ENCODE data around the gene TMTC4. TPM values are rescaled to one million over a fixed set of nuclear protein-coding genes. Genes with fewer than 3 reads are reported as not detected.

The TMTC4 gene
- total RNA-seq, 1 donor from 2014 or later: 19.2 TPM

DNA sequence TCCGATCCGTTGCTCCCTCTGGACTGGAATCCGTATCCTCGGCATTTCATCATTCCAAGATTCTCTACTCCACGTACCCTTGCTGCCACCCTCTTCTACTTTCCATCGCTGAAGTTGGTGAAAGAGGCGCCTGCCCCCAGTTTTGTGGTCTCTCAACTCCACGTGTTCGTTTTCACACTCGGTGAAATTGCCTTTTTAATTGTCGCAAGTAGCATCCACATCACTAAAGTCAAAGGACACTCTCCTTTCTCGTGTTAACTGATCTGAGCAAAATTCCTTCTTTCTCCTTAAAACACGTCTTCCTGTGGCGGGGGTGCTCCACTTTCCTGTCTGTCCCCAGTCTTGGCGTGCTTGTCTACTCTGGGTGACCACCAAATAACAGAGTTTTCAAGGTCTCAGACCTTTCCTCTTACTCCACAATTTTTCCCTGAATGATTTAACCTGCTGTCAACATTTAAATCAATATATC is 1.1 kb upstream of the TMTC4 start:
- Mint-ChIP-seq H3K4me1 (ENCODE audit: low read depth) (peaks cover 18% of the 10 kb centered on the region), H3K36me3 (ENCODE audit: low read depth) (peaks cover 10% of the 10 kb centered on the region), H3K27ac (peak overlapping the region; percentile 48), H3K9me3 (no peaks in the 10 kb centered on the region), H3K4me3 (ENCODE audit: low read depth) (peak overlapping the region; percentile 82), H3K27me3 (ENCODE audit: low read depth) (peaks cover 23% of the 10 kb centered on the region)
- intact Hi-C loops (cut with micrococcal nuclease): no loop called here
- DNase-seq (ENCODE audit: low spot score): no peak

DNA sequence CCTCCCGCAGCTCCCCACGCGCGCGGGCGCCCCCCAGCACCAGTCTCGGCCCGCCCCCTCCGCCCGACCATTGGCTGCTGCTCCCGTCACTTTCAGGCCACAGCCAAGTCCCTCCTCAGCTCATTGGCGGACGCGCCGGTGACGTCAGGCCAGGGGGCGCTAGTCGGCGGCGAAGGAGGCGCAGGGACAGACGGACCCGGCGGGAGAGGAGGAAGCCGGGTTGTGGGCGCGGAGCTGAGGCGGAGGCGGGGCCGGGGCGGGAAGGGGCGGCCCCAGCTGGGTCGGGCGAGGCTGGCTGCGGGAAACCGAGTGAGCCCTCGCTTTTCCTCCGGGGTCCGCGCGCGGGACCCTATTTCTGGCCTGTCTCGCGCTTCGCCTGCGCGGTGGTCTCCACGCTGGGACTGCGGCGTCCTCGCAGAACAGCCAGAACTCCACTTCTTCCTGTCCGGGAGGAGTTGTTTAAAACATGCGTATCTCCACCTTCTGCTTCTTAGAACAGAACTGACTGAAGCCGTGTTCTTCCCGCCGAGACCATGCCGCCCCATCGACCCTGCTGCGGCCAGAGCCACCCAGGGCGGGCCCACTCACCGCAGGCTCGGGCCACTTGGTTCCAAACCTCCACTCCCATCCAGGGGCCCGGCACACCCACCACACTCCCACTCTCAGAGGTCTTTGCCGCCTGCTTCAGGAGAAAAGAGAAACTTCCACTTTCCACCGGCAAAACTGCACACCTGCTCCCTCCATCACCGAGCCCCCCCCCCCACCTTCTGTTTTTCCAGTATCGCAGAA is 471 bp upstream of the TMTC4 start:
- Mint-ChIP-seq H3K36me3 (ENCODE audit: low read depth) (peaks cover 10% of the 10 kb centered on the region), H3K9me3 (no peaks in the 10 kb centered on the region), H3K4me1 (ENCODE audit: low read depth) (peaks cover 18% of the 10 kb centered on the region), H3K27ac (peak overlapping the region; percentile 48), H3K4me3 (ENCODE audit: low read depth) (peak overlapping the region; percentile 82), H3K27me3 (ENCODE audit: low read depth) (peaks cover 23% of the 10 kb centered on the region)
- peak; percentile 99 for DNase-seq (ENCODE audit: low spot score)
- intact Hi-C loops (cut with micrococcal nuclease): loop anchor here (5.0 kb wide), 1 partner anchor 202 kb away; no protein-coding TSS in a partner anchor

DNA sequence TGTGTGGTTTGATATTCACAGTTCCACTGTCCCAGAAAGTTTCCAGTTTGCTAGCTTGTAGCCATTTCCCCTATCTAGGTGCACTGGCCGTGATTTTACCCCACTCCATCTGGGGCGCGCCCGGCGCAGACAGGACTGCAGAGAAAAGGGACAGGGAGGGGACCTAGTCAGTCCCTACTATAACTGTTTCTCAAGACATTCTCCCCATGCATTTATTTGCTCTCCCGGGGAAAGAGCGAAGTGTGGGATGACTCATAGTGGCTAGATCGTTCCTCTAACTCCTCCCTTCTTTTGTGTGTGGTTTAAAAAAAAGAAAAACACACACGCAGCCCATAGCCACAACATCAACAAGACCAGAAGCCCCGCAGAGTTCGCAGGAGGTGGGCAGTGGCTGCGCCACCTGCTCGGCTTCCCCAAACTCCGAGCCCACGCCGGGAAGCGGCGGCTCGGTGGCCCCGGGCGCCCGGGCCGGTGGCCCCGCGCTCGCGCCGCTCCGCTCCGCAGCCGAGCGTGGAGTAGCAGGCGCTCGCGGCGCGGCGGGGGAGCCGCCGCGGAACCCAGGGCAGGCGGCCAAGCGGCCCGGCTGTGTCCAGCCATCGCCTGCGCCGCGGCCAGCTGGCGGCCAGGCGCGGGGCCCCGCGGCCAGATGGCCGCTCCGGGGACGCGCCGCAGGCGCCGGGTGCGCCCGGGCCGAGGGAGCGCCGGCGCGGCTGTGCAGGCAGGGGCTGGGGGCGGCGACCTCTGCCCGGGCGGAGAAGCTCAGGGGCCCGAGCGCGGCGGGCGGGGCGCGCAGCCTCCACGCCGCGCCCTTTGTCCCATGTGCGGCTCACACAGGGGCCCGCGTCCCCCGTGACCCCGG is 653 bp downstream of the TMTC4 start:
- intact Hi-C loops (cut with micrococcal nuclease): loop anchor here (2.0 to 5.0 kb wide), 2 partner anchors 85 to 203 kb away; partner anchors contain the start of gene GGACT
- DNase-seq (ENCODE audit: low spot score): peak; percentile 44
- Mint-ChIP-seq H3K9me3 (no peaks in the 10 kb centered on the region), H3K27me3 (ENCODE audit: low read depth) (peaks cover 19% of the 10 kb centered on the region), H3K36me3 (ENCODE audit: low read depth) (peaks cover 14% of the 10 kb centered on the region), H3K27ac (peak overlapping the region; percentile 95), H3K4me3 (ENCODE audit: low read depth) (peak overlapping the region; percentile 94), H3K4me1 (ENCODE audit: low read depth) (peaks cover 18% of the 10 kb centered on the region)

DNA sequence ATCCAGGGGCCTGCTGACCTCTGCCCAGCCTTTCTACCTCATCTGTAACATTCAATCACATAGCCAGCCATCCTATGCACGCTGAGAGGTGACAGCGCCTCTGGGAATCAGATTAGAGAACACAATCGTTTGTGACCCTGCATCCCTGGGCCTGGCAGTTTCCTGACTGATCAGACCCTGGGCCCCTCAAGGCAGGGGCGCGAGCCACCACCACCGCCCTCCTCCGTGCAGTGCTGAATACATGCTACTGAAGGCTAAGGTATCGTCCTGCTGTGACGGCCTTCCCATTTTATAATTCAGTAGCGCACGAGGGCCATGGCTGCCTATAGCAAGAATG is 1.3 kb downstream of the TMTC4 start:
- Mint-ChIP-seq H3K27me3 (ENCODE audit: low read depth) (peaks cover 17% of the 10 kb centered on the region), H3K9me3 (no peaks in the 10 kb centered on the region), H3K27ac (peak overlapping the region; percentile 95), H3K4me3 (ENCODE audit: low read depth) (peak overlapping the region; percentile 94), H3K36me3 (ENCODE audit: low read depth) (peaks cover 18% of the 10 kb centered on the region), H3K4me1 (ENCODE audit: low read depth) (peaks cover 18% of the 10 kb centered on the region)
- intact Hi-C loops (cut with micrococcal nuclease): loop anchor here (2.0 to 5.0 kb wide), 2 partner anchors 85 to 204 kb away; partner anchors contain the start of gene GGACT
- no peak for DNase-seq (ENCODE audit: low spot score)

DNA sequence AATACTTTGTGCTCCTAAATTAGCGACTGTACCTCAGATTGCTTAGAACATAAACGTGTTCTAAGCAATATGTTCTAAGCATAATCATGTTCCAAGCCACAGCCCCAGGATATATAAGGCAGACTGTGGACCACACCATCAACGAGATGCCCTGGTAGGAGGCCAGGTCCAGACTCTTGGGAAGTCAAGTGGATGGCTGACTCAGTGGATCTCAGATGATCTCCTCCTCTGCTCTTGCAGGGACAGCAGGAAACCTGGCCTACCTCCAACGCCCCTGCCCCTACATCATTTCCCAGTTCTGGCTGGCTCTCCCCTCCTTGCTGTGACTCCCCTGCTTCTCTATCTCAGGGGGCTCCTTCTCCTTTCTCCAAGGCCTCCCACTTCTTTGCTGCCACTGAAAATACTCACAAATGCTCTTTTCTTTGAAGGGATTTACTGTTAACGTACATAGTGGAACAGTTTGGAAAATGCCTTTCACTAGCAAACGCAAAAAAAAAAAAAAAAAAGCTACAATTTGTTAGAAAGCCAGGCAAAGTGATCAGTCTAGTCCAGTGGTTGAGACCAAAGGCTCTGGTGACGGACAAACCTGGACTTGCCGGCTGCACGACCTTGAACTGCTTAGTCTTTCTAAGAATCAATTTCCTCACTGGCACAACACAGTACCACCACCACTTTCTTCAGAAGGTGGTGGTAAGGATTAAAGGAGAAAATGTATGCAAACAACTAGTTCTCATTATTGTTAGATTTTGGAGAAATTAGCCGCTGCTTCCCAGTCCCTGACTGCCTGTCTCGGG is 3.0 kb downstream of the TMTC4 start:
- Mint-ChIP-seq H3K27ac (no peak overlapping the region), H3K36me3 (ENCODE audit: low read depth) (peaks cover 32% of the 10 kb centered on the region), H3K27me3 (ENCODE audit: low read depth) (peaks cover 11% of the 10 kb centered on the region), H3K9me3 (no peaks in the 10 kb centered on the region), H3K4me1 (ENCODE audit: low read depth) (peaks cover 18% of the 10 kb centered on the region), H3K4me3 (ENCODE audit: low read depth) (no peak overlapping the region)
- intact Hi-C loops (cut with micrococcal nuclease): loop anchor here (2.0 to 5.0 kb wide), 2 partner anchors 83 to 206 kb away; partner anchors contain the start of gene GGACT
- DNase-seq (ENCODE audit: low spot score): no peak

DNA sequence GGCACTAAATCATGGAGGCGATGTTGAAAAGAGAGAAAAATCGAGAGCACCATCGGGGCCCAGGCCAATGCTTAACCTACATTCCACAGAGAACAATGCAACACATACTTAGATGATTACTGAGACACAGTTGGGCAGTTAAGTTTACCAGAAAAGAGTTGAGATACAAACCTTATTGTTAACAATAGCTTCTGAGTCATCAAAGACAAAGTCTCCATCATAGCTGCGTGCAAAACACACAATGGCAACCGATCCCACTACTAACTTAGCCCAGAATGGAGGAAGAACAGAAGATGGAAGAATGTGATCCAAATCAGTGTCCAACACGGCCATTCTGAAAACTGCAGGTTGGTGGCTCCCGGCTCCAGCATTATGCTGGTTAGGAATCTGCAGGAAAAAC is 6.2 kb downstream of the TMTC4 start:
- Mint-ChIP-seq H3K9me3 (no peaks in the 10 kb centered on the region), H3K27me3 (ENCODE audit: low read depth) (no peaks in the 10 kb centered on the region), H3K36me3 (ENCODE audit: low read depth) (peaks cover 57% of the 10 kb centered on the region), H3K4me3 (ENCODE audit: low read depth) (no peak overlapping the region), H3K27ac (no peak overlapping the region), H3K4me1 (ENCODE audit: low read depth) (peaks cover 7% of the 10 kb centered on the region)
- DNase-seq (ENCODE audit: low spot score): no peak
- intact Hi-C loops (cut with micrococcal nuclease): no loop called here

DNA sequence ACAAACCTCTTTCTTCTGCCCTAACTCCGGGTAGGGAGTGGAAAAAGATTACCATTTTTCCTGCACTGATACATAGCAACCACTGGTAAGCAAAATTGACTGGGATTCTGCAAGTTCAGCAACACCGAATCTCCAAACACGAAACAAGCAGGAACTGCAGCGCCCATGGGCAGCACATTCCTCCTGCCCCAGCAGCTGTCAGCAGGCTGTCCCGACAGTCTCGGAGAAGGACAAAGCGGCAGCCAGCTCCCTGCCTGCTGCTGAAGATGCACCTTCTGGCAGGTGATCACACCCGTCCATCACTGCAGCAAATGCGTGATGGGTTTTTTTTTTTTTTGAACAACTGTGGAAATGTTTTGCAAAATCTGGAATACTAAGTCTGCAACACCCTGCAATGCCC is 6.7 kb downstream of the TMTC4 start:
- intact Hi-C loops (cut with micrococcal nuclease): no loop called here
- no peak for DNase-seq (ENCODE audit: low spot score)
- H3K4me3 Mint-ChIP-seq (ENCODE audit: low read depth): no peak overlapping the region
- H3K9me3 Mint-ChIP-seq: no peaks in the 10 kb centered on the region
- H3K27ac Mint-ChIP-seq: no peak overlapping the region
- H3K36me3 Mint-ChIP-seq (ENCODE audit: low read depth): peaks cover 59% of the 10 kb centered on the region
- no peaks in the 10 kb centered on the region for H3K27me3 Mint-ChIP-seq (ENCODE audit: low read depth)
- H3K4me1 Mint-ChIP-seq (ENCODE audit: low read depth): peaks cover 2% of the 10 kb centered on the region

DNA sequence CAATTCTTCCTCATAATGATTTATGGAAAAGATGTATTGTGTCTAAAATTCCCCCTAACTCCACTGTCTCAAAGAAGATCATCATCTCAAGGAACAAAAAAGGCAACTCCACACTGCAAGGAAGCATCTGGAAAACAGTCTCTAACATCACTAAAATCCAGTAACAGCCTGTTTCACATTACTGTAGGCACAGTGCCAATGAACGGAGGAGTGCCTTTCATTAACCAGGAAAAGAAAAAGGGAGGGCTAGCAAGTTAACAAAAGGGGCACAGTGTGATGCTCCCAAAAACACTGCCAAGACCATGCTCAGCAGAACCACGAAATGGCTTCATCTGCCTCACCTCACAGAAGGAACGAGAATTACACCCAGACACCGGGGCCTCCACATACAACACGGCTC is 8.5 kb downstream of the TMTC4 start:
- no peak for DNase-seq (ENCODE audit: low spot score)
- no peak overlapping the region for H3K4me3 Mint-ChIP-seq (ENCODE audit: low read depth)
- H3K27ac Mint-ChIP-seq: no peak overlapping the region
- peaks cover 64% of the 10 kb centered on the region for H3K36me3 Mint-ChIP-seq (ENCODE audit: low read depth)
- intact Hi-C loops (cut with micrococcal nuclease): no loop called here
- H3K4me1 Mint-ChIP-seq (ENCODE audit: low read depth): no peaks in the 10 kb centered on the region
- no peaks in the 10 kb centered on the region for H3K27me3 Mint-ChIP-seq (ENCODE audit: low read depth)
- H3K9me3 Mint-ChIP-seq: no peaks in the 10 kb centered on the region

DNA sequence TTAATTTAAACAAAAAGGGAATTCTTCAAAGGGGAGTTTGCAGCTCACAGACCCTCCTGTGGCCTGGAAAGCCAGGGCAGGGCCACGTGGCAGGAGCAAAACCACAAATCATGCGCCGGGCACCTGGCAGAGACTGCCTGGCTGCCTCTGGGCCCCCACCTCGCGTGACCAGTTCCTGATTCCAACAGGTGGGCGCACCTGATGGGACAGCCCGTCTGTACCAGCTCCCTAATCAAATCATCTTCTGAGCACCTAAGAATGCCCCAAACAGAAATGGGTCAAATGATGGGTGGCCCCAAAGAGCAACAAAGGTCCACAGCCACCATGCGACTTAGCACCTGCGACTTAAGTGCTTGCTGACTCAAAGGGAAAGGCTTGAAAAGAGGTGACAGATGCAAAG is 9.2 kb downstream of the TMTC4 start:
- no peaks in the 10 kb centered on the region for H3K27me3 Mint-ChIP-seq (ENCODE audit: low read depth)
- no peak overlapping the region for H3K27ac Mint-ChIP-seq
- intact Hi-C loops (cut with micrococcal nuclease): no loop called here
- no peak overlapping the region for H3K4me3 Mint-ChIP-seq (ENCODE audit: low read depth)
- peaks cover 70% of the 10 kb centered on the region for H3K36me3 Mint-ChIP-seq (ENCODE audit: low read depth)
- no peak for DNase-seq (ENCODE audit: low spot score)
- H3K9me3 Mint-ChIP-seq: no peaks in the 10 kb centered on the region
- no peaks in the 10 kb centered on the region for H3K4me1 Mint-ChIP-seq (ENCODE audit: low read depth)

DNA sequence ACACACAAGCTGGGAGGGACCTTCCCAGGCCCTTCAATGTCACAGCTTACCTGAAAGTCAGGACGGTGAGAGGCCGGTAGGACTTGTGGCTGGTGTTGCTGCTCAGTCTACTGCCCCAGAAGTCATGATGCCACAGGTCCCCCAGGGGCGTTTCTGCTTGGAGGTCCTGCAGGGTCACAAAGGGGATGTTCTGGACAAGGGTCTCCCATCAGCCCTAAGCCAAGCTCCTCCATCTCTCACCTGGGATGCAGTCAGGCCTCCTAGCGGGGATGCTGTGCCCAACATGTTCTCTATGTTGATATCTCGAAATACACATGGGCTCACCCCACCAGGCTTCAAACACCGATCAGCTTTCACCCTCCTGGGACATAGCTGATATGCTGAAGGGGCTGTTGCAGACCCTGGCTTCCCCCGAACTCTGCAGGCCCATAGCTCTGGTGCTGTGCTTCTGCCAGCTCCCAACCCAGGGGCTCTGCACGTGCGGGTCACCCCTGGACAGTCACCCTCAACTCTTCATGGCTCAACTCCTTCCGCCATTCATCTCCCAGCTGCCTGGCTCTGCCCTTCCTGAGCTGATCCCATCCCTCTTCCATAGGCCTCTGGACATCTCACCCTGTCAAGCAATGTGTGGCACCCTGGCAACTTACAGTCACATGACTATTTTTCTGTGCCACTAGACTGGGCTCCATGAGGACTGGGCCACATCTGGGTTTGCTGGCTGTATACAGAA is 10.3 kb downstream of the TMTC4 start:
- peaks cover 74% of the 10 kb centered on the region for H3K36me3 Mint-ChIP-seq (ENCODE audit: low read depth)
- no peak for DNase-seq (ENCODE audit: low spot score)
- no peak overlapping the region for H3K27ac Mint-ChIP-seq
- H3K27me3 Mint-ChIP-seq (ENCODE audit: low read depth): no peaks in the 10 kb centered on the region
- H3K4me3 Mint-ChIP-seq (ENCODE audit: low read depth): no peak overlapping the region
- H3K9me3 Mint-ChIP-seq: no peaks in the 10 kb centered on the region
- intact Hi-C loops (cut with micrococcal nuclease): no loop called here
- peaks cover 4% of the 10 kb centered on the region for H3K4me1 Mint-ChIP-seq (ENCODE audit: low read depth)

DNA sequence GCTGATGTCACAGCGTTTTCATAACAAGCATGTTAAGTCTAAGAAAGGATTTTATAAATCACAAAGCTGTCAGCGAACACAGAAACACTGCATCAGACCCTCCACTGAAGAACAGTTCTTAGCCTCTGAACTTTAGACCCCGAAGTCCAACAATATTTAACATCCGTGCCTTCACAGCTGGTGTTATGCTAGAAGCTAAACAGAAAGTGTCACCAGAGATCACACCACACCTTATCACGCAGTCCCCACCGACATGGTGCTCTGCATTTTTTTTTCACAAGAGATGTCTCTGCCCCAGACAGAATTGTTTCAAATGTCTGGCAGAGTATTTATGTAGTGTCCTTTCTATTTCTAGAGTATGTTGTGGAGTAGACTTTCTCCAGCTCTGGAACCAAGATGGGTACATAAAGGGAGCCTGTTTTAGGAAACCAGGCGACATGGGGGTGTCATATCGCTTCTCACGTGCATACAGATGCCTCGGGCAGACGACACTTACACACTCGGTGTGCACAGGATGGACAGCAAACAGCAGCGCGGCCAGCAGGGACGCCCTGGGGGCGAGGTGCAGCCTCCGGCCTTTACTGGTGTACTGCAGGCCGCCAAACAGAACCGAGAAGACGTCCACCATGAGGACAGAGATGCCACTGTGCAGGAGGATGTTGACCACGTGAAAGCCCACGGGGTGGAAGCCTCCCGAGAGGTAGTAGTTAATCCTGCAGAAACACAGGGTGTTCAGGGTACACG is 12.0 kb downstream of the TMTC4 start:
- Mint-ChIP-seq H3K27ac (no peak overlapping the region), H3K9me3 (no peaks in the 10 kb centered on the region), H3K36me3 (ENCODE audit: low read depth) (peaks cover 72% of the 10 kb centered on the region), H3K4me1 (ENCODE audit: low read depth) (peaks cover 20% of the 10 kb centered on the region), H3K27me3 (ENCODE audit: low read depth) (no peaks in the 10 kb centered on the region), H3K4me3 (ENCODE audit: low read depth) (no peak overlapping the region)
- DNase-seq (ENCODE audit: low spot score): no peak
- intact Hi-C loops (cut with micrococcal nuclease): no loop called here
